Trophoblast cell (in vitro differentiated cells and primary cell): Measurements from ENCODE around the gene RNF32.

ENCODE experiments used
- DNase-seq, 2 donors: peaks; one replicate each; pipeline ENCODE4 v3.0.0-alpha.2; 2016
- H2AFZ ChIP-seq: 2 replicates; pipeline ENCODE4 v1.6.1; 2013; ENCODE audit warnings: low read length, moderate library complexity, mild to moderate bottlenecking; ENCODE audit not compliant: insufficient read depth, poor library complexity
- H2AK5ac ChIP-seq: 2 replicates; pipeline ENCODE4 v1.6.1; 2013; ENCODE audit warnings: mild to moderate bottlenecking, low read length
- H2BK120ac ChIP-seq: 2 replicates; pipeline ENCODE4 v1.6.1; 2013; ENCODE audit warnings: low read length, mild to moderate bottlenecking, moderate library complexity; ENCODE audit not compliant: insufficient read depth, poor library complexity
- H2BK12ac ChIP-seq: 2 replicates; pipeline ENCODE4 v1.6.1; 2013; ENCODE audit warnings: mild to moderate bottlenecking, low read length, moderate library complexity
- H2BK5ac ChIP-seq: 2 replicates; pipeline ENCODE4 v1.6.1; 2013; ENCODE audit warnings: low read length, low read depth, moderate library complexity, mild to moderate bottlenecking; ENCODE audit not compliant: poor library complexity
- H3K14ac ChIP-seq: 2 replicates; pipeline ENCODE4 v1.6.1; 2013; ENCODE audit warnings: mild to moderate bottlenecking, low read length
- H3K18ac ChIP-seq: 2 replicates; pipeline ENCODE4 v1.6.1; 2013; ENCODE audit warnings: mild to moderate bottlenecking, low read length
- H3K23ac ChIP-seq: 2 replicates; pipeline ENCODE4 v1.6.1; 2013; ENCODE audit warnings: low read length
- H3K27ac ChIP-seq: 2 replicates; pipeline ENCODE4 v1.5.1; 2013; ENCODE audit warnings: low read depth, mild to moderate bottlenecking, inconsistent platforms, low read length, moderate library complexity
- H3K27me3 ChIP-seq: 2 replicates; pipeline ENCODE4 v1.6.1; 2013; ENCODE audit warnings: inconsistent platforms, mild to moderate bottlenecking, low read length, moderate library complexity; ENCODE audit not compliant: insufficient read depth
- H3K36me3 ChIP-seq, 2 experiments: 1 replicate in 1 of 2; 2 replicates in 1 of 2; pipeline ENCODE4 v1.6.1; 2013; ENCODE audit warnings: low read length in 2 of 2, mild to moderate bottlenecking in 2 of 2, moderate library complexity in 1 of 2; ENCODE audit not compliant: insufficient read depth in 2 of 2, control insufficient read depth in 1 of 2
- H3K4ac ChIP-seq: 2 replicates; pipeline ENCODE4 v1.6.1; 2013; ENCODE audit warnings: low read depth, mild to moderate bottlenecking, low read length, moderate library complexity
- H3K4me1 ChIP-seq, 2 experiments: 1 replicate in 1 of 2; 2 replicates in 1 of 2; pipeline ENCODE4 v1.6.1; 2013; ENCODE audit warnings: low read length in 2 of 2, mild to moderate bottlenecking in 2 of 2, moderate library complexity in 1 of 2; ENCODE audit not compliant: insufficient read depth in 2 of 2, control insufficient read depth in 1 of 2
- H3K4me2 ChIP-seq: 2 replicates; pipeline ENCODE4 v1.6.1; 2013; ENCODE audit warnings: inconsistent platforms, mild to moderate bottlenecking, low read length, moderate library complexity
- H3K4me3 ChIP-seq: 2 replicates; pipeline ENCODE4 v1.5.1; 2013; ENCODE audit warnings: mild to moderate bottlenecking, low read depth, low read length, inconsistent platforms
- H3K79me1 ChIP-seq: one replicate; pipeline ENCODE4 v1.6.1; 2013; ENCODE audit warnings: low read length
- H3K79me2 ChIP-seq: 2 replicates; pipeline ENCODE4 v1.6.1; 2013; ENCODE audit warnings: low read length, mild to moderate bottlenecking; ENCODE audit not compliant: control insufficient read depth, insufficient read depth, poor library complexity
- H3K9ac ChIP-seq: 2 replicates; pipeline ENCODE4 v1.6.1; 2013; ENCODE audit warnings: mild to moderate bottlenecking, low read length
- H3K9me3 ChIP-seq: 2 replicates; pipeline ENCODE4 v1.6.1; 2013; ENCODE audit warnings: low read depth, mild to moderate bottlenecking, control low read depth, inconsistent platforms, low read length; ENCODE audit not compliant: insufficient read depth
- H4K12ac ChIP-seq: 2 replicates; pipeline ENCODE4 v1.6.1; 2013; ENCODE audit warnings: low read depth, mild to moderate bottlenecking, low read length, moderate library complexity
- H4K8ac ChIP-seq: 2 replicates; pipeline ENCODE4 v1.6.1; 2013; ENCODE audit warnings: low read depth, mild to moderate bottlenecking, low read length, moderate library complexity
- H4K91ac ChIP-seq: one replicate; pipeline ENCODE4 v1.6.1; 2013; ENCODE audit warnings: low read depth, mild to moderate bottlenecking, low read length, moderate library complexity
- WGBS: extraction: QIAGEN DNeasy Blood & Tissue Kit; methylation state at CpG from one replicate; pipeline ENCODE4 v1.1.7; 2013; ENCODE audit warnings: missing lambda C conversion rate; ENCODE audit not compliant: insufficient read length, insufficient coverage; ENCODE audit errors: extremely low coverage; 5-methylcytosine and 5-hydroxymethylcytosine counted together

Gene RNF32

GRCh38 chr7:156703773-156704482, 63.4 kb downstream of the RNF32 start:
- H3K27me3 ChIP-seq, result no peaks in the 10 kb centered on the region
- no peak overlapping the region for H2AFZ ChIP-seq
- H2BK12ac ChIP-seq, result no peak overlapping the region
- H4K8ac ChIP-seq, result no peak overlapping the region
- H2AK5ac ChIP-seq, result no peak overlapping the region
- H3K27ac ChIP-seq, result no peak overlapping the region
- no peak overlapping the region for H3K18ac ChIP-seq
- no peak for DNase-seq
- no peaks in the 10 kb centered on the region for H3K79me1 ChIP-seq
- H3K23ac ChIP-seq, result no peak overlapping the region
- no peaks in the 10 kb centered on the region for H3K79me2 ChIP-seq
- no peak overlapping the region for H2BK5ac ChIP-seq
- H3K9ac ChIP-seq, result no peak overlapping the region
- H3K9me3 ChIP-seq, result no peaks in the 10 kb centered on the region
- no peak overlapping the region for H3K14ac ChIP-seq
- H3K4me3 ChIP-seq, result no peak overlapping the region
- no peak overlapping the region for H3K4ac ChIP-seq
- no peak overlapping the region for H4K91ac ChIP-seq
- no peaks in the 10 kb centered on the region for H3K4me1 ChIP-seq
- no peak overlapping the region for H2BK120ac ChIP-seq
- no peaks in the 10 kb centered on the region for H3K36me3 ChIP-seq
- no peak overlapping the region for H3K4me2 ChIP-seq
- no peak overlapping the region for H4K12ac ChIP-seq
- no CpG with 5 or more reads among the region's 5 CpGs for WGBS

GRCh38 chr7:156722043-156722826, 81.7 kb downstream of the RNF32 start:
- H3K9me3 ChIP-seq, result no peaks in the 10 kb centered on the region
- H3K36me3 ChIP-seq, result no peaks in the 10 kb centered on the region
- no peak overlapping the region for H3K4ac ChIP-seq
- H4K8ac ChIP-seq, result no peak overlapping the region
- H3K27ac ChIP-seq, result no peak overlapping the region
- no CpG with 5 or more reads among the region's 4 CpGs for WGBS
- H4K12ac ChIP-seq, result no peak overlapping the region
- no peak for DNase-seq
- no peak overlapping the region for H3K4me3 ChIP-seq
- H4K91ac ChIP-seq, result no peak overlapping the region
- H2BK12ac ChIP-seq, result no peak overlapping the region
- no peak overlapping the region for H2AFZ ChIP-seq
- no peak overlapping the region for H3K4me2 ChIP-seq
- H3K79me2 ChIP-seq, result no peaks in the 10 kb centered on the region
- no peak overlapping the region for H2BK120ac ChIP-seq
- H2AK5ac ChIP-seq, result no peak overlapping the region
- no peak overlapping the region for H3K18ac ChIP-seq
- H3K27me3 ChIP-seq, result no peaks in the 10 kb centered on the region
- no peaks in the 10 kb centered on the region for H3K4me1 ChIP-seq
- no peaks in the 10 kb centered on the region for H3K79me1 ChIP-seq
- H3K9ac ChIP-seq, result no peak overlapping the region
- no peak overlapping the region for H3K23ac ChIP-seq
- no peak overlapping the region for H3K14ac ChIP-seq
- H2BK5ac ChIP-seq, result no peak overlapping the region

GRCh38 chr7:156725073-156725472, 84.5 kb downstream of the RNF32 start:
- H3K9ac ChIP-seq, result no peak overlapping the region
- no peaks in the 10 kb centered on the region for H3K27me3 ChIP-seq
- no peaks in the 10 kb centered on the region for H3K4me1 ChIP-seq
- H3K18ac ChIP-seq, result no peak overlapping the region
- no peak overlapping the region for H3K23ac ChIP-seq
- H3K27ac ChIP-seq, result no peak overlapping the region
- H3K14ac ChIP-seq, result no peak overlapping the region
- H2BK5ac ChIP-seq, result no peak overlapping the region
- no peaks in the 10 kb centered on the region for H3K79me2 ChIP-seq
- H2AFZ ChIP-seq, result no peak overlapping the region
- no peak for DNase-seq
- H4K8ac ChIP-seq, result no peak overlapping the region
- no peak overlapping the region for H3K4me3 ChIP-seq
- H3K4ac ChIP-seq, result no peak overlapping the region
- no CpG with 5 or more reads among the region's 5 CpGs for WGBS
- no peak overlapping the region for H2BK120ac ChIP-seq
- no peak overlapping the region for H4K91ac ChIP-seq
- H3K36me3 ChIP-seq, result no peaks in the 10 kb centered on the region
- H3K79me1 ChIP-seq, result no peaks in the 10 kb centered on the region
- H3K9me3 ChIP-seq, result no peaks in the 10 kb centered on the region
- H2AK5ac ChIP-seq, result no peak overlapping the region
- H4K12ac ChIP-seq, result no peak overlapping the region
- H2BK12ac ChIP-seq, result no peak overlapping the region
- H3K4me2 ChIP-seq, result no peak overlapping the region

- Histone ChIP-seq H3K18ac (no peak overlapping the region), H3K14ac (no peak overlapping the region), H2AFZ (no peak overlapping the region), H3K4me3 (no peak overlapping the region), H3K79me2 (no peaks in the 10 kb centered on the region), H3K9ac (no peak overlapping the region), H2BK120ac (no peak overlapping the region), H2BK5ac (no peak overlapping the region), H3K36me3 (no peaks in the 10 kb centered on the region), H3K27me3 (no peaks in the 10 kb centered on the region), H3K9me3 (no peaks in the 10 kb centered on the region), H4K12ac (no peak overlapping the region), H2AK5ac (no peak overlapping the region), H3K79me1 (no peaks in the 10 kb centered on the region), H4K91ac (no peak overlapping the region), H3K4ac (no peak overlapping the region), H3K4me1 (no peaks in the 10 kb centered on the region), H4K8ac (no peak overlapping the region), H3K23ac (no peak overlapping the region), H3K4me2 (no peak overlapping the region), H2BK12ac (no peak overlapping the region), H3K27ac (no peak overlapping the region)
- DNase-seq, result no peak
Measured at GRCh38 chr7:156725936-156726335, 85.4 kb downstream of the RNF32 start.
